NK-92 treated with Interleukin-12 subunit alpha and Interleukin-12 subunit beta, amount 100 ng/mL, for 24 hours (cell line): ENCODE results near the gene KYNU.
"Not testable (repeated sequence)": the region's sequence is repeated elsewhere in the genome, so short reads cannot be mapped to it uniquely, and the experiment has no call there.

Source experiments
- DNase-seq: peaks from one replicate; lab custom pipeline; 2025; lab: John Stamatoyannopoulos, UW

Gene KYNU

DNA sequence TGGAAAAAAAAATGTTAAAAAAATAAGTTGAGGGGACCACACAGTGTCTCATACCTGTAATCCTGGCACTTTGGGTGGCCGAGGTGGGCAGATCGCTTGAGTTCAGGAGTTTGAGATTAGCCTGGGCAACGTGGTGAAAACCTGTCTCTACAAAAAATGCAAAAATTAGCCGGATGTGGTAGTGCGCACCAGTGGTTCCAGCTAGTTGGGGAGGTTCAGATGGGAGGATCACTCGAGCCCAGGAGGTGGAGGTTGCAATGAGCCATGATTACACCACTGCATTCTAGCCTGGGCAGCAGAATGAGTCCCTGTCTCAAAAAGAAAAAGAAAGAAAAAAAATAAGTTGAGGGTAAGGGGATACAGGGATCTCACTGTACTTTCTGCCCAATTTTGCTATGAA, 6.1 kb upstream of the KYNU start:
- no peak for DNase-seq

- no peak for DNase-seq
These were observed 4.4 kb upstream of the KYNU start for GRCh38 chr2:142872882-142873724.

- no peak for DNase-seq
These were observed 3.6 kb upstream of the KYNU start for GRCh38 chr2:142873831-142874287.

GRCh38 chr2:142874293-142874814, 3.1 kb upstream of the KYNU start:
- DNase-seq = no peak

DNA sequence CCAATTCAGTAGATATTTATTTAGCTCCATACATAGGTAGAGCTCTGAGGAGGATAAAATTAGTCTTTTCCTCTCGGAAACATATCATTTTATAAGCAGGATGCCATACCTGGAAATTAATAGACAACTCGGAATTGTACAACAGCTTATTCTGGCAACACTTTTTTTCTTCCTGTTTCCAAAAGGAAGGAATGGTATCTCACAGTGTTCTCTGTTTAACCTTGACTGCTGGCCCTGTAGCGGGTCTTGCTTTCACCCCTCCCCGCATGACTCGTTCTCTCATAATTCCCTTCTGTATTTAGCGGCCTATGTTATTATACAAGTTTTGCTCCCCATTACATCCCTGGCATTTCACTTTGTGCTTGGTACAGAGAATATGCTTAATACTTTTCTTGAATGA, 2.5 kb upstream of the KYNU start:
- DNase-seq = no peak

GRCh38 chr2:142875652-142876051, 1.8 kb upstream of the KYNU start:
- DNase-seq = no peak

DNA sequence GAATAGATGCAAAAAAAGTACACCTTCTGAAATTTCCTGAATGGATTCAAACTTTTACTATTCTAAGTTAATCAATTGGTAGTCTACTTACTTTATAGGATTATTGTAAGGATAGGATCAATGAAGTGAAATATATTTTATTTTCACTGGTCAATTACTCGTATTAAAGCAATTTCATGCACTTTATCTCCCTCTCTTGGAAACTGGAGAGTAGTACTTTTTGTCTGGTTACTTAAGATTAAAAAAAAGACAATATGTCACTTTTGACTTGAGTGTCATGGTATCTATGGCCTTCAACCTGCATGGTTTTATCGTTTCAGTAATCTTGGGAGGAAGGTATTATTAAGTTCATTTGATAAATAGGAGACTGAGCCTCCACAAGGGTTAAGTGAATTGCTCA, 1.0 kb upstream of the KYNU start:
- DNase-seq = no peak

DNA sequence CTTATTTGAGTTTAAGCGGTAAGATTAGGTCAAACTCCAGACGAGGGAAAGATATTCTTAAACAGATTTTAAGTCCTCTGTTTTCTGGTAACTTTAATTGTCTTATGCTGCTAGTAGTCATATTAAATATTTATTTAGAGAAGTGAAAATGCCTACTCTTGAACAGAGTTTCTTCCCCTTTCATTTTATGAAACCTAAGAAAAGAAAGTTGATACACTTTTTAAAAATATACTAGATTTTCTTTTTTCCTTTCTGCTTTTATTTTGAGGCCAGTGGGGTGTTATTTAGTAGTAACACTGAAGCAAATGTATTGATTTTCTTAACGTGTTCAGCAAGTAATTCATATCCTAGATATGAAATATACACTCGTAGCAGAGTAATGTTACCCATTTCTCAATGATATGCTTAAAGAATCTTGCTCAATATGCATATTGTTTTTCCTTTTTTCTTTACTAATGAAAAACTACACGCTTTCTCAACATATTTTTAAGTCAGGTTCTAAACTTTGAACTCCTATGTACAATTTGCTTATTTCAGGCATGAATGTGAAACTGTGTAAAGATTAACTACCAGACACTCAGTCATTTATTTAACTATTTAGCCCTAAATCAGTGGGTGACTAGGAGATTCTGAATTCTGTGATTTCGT, 691 bp downstream of the KYNU start:
- DNase-seq = no peak

DNA sequence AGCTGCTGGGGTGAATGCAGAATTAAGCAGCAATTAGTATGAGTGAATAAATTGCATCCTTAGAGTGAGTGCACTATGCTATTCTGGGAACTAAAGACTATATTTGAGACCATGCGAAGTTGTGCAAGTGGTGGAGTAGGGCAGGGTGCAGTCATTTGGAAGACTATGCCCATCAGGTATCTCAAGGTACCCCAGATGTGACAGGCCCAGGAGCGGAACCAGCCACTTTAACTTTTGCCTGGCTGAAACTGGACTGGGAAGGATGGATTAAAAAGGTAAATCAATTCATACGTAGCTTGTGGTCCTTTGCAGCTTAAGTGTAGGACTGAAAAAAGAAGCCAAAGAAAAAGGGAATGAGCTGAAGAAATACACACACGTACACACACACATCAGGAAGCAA, 1.7 kb downstream of the KYNU start:
- no peak for DNase-seq

DNA sequence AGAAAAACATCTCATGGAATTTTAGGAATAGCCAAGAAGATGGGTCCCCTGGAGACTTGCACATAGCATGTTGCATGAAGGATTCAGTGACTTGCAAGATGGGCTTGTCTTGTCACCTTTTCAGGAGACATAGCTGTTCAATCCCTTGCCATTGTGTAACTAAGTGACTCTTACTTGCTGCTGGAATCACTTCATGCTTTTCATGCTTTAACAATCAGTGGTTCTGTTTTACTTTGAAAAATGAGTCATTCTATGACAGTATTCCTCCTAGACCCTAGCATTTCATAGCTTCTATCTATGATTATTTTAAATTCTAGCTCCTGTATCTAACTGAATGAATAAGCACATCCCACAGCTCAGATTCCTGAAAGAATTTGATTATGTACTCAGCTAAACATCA, 2.8 kb downstream of the KYNU start:
- no peak for DNase-seq

- no peak for DNase-seq
These were observed 4.2 kb downstream of the KYNU start for GRCh38 chr2:142881619-142882018.

DNA sequence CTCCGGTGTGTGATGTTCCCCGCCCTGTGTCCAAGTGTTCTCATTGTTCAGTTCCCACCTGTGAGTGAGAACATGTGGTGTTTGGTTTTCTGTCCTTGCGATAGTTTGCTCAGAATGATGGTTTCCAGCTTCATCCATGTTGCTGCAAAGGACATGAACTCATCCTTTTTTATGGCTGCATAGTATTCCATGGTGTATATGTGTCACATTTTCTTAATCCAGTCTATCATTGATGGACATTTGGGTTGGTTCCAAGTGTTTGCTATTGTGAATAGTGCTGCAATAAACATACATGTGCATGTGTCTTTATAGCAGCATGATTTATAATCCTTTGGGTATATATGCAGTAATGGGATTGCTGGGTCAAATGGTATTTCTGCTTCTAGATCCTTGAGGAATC, 5.0 kb downstream of the KYNU start:
- not testable (repeated sequence) for DNase-seq

GRCh38 chr2:142883526-142883925, 6.1 kb downstream of the KYNU start:
- DNase-seq = no peak

DNA sequence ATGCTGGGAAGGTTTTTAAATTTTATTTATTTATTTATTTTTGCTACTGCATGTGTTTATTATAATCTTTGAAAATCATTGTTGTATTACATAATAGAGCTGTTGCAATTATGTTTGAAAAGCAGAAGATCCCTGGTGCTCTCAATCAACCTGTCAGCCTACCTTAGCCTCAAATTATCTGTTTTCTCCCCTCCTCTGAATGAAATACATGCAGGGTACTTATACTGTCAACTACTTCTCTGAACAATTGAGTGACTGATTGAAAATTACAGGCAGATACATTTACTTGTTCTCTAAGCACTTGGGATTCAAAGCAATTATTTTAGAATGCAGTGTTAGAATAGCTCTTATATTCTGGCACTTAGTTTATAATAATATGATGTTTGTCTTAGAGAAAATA, 8.1 kb downstream of the KYNU start:
- DNase-seq = no peak

DNA sequence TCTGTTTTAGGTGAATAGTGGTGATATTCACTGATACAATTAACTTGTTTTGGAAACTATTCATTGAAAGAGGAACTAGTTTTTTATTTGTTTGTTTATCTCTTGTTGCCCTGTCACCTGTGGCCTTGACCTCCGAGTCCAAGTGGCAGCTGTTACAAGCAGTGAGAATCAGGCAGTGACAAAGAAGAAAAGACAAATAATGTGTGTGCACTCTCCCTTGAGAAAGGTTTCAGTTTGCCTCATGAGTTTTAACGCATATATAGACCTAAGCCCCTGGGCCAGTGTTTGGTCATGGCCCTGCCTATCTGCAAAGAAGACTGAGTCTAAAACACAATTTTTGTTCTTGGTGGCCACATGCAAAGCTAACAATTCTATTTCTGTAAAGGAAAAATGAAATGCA, 15.3 kb downstream of the KYNU start:
- no peak for DNase-seq

- DNase-seq = no peak
These were observed 15.8 kb downstream of the KYNU start for GRCh38 chr2:142893241-142893640.

GRCh38 chr2:142897807-142898206, 20.3 kb downstream of the KYNU start:
- DNase-seq = no peak

DNA sequence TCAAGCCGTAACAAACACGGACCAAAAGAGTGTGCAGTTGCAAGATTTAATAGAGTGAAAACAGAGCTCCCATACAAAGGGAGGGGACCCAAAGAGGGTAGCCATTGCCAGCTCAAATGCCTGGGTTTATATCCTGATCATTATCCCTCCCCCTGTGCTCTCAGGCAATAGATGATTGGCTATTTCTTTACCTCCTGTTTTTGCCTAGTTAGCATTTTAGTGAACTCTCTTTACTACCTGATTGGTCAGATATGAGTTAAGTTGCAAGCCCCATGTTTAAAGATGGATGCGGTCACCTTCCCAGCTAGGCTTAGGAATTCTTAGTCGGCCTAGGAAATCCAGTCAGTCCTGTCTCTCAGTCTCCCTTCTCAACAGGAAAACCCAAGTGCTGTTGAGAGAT, 22.9 kb downstream of the KYNU start:
- not testable (repeated sequence) for DNase-seq

GRCh38 chr2:142901780-142902179, 24.3 kb downstream of the KYNU start:
- DNase-seq = no peak

- DNase-seq = not testable (repeated sequence)
These were observed 26.3 kb downstream of the KYNU start for GRCh38 chr2:142903726-142904125.

DNA sequence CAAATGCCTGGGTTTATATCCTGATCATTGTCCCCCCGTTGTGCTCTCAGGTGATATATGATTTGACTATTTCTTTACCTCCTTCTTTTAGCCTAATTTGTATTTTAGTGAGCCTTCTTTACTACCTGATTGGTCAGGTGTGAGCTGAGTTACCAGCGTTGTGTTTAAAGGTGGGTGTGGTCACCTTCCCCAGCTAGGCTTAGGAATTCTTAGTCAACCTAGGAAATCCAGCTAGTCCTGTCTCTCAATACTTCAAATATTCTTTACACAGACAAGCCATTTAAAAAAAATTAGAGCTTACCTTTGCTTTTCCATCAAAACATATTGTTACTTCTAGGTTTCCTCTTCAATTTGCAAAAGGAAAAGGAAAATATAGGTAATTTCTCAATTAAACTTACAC, 30.2 kb downstream of the KYNU start:
- no peak for DNase-seq

- no peak for DNase-seq
These were observed 37.2 kb downstream of the KYNU start for GRCh38 chr2:142914507-142915313.

DNA sequence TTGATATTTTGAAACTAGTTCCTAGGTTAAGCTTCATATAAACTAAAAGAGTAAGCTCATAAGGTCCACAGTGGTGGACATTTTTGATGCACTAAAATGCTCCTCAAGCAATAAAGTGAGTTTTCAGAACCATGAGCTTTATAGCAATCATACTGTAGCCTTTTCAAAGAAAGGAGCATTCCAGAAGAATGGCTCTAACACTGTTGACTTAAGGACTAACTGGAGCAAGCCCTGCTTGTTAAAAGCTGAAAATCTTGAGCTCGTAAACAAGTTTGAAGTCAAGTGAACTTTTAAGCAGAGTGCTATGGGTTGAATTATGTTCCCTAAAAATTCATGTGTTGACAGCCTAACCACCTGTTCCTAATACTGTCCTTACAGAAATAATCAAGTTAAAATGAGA, 38.0 kb downstream of the KYNU start:
- DNase-seq = no peak
